NCI-H1930 (cell line): ENCODE results near the gene FAM135A.
"Not testable (repeated sequence)": the region's sequence is repeated elsewhere in the genome, so short reads cannot be mapped to it uniquely, and the experiment has no call there.

ENCODE experiments used
- DNase-seq, 2 experiments: peaks; one replicate each; lab custom pipeline; 2025; lab: John Stamatoyannopoulos, UW

The FAM135A gene

DNA sequence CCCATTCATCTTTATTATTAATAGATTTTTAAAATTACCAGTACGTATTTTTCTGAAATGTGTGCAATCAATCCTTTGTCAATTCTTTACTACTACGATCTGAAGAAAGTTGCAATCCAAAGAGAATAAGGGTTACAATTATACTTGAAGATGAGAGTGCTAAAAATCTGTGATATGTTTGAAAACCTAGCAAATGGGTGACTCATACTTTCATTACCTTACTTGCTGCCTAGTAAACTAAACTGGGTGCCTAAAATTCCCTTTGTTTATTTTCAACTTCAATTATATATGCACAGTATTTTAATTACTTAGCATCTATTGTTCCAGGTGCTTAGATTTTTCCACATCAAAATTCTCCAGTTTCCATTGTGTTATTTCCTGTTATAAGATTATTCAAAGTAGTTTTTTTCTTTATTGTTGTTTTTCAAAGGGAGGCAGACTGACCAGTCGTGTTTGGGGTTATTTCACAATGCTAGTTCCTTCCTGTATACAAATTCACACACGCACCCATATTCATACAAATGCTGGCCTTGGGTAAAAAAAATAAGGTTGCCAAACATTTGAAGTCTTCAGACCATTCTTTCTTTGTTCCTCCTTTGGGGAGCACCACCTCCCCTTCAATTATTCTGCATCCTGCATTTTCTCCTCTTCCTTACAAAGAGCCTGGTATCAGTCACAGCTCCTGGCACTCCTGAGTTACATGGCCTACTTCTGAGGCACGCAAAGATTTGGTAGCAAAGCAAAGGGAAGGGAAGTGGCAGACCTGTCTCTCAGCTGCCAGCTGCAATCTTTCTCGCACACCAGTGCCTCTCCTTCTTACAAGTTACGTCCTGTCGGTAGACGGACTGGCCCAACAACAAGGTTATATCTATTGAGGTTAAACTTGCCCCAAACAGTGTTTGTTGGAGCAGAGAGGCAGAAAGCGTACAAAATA, 16.2 kb upstream of the FAM135A start:
- no peak for DNase-seq

DNA sequence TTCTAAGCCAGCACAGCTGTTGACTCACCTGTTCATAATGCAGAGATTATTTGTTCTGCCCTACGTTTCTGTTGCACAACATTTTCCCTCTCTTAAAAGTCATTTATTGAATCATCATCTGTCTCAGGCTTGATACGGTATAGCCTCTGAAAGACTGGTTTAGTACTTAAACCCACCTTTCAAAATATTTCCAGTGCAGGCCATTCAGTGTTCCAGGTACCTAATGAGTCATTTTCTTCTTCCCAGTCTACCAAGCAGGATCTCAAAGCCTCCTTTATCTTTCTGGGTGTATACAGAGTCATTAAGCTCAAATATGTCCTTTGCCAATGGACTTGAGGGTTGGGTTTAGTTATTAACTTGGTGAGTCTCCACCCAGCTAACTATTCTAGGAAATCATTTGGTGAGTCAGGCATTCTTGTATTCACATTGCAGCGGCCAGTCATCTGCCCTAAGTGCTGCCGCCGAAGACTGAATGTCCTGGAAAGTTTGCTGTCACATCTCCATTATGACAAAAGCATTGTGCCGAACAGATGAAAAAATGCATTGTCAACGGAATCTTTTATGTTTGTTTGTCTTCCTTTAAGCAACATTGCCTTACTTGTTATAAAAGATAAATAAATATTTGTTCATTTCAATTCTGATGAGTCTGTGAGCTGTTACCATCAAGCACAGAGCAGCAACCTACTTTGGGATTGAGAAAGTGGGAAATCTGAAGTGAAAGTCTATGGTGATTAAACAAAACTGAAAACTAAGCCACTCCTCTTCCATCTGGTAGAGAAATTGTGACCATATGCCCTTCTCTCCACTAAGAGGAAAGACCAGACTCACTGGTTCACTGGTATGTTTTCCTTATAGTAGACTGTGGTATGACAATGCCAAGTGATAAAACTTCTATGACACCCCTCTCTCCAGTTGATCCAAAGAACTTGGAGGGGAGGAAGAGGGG, 14.3 kb upstream of the FAM135A start:
- DNase-seq = peak; percentile 73 to 79

DNA sequence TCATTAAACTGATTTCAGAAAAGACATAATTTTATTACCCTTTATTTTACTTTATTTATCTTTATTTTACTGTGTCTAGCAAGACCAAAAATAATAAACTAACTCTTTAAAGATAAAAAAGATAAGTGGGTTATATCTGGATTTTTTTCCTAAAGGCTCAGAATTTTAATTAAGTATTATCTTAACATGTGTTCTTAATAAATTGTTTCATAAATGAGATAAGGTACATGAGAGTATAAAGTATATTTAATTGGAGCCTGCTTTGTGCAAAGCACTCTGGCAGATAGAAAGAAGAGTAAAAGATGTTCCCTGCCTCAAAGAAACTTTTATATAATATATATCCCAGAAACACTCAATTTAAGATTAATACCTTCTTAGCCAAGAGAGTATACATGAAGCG, 8.7 kb upstream of the FAM135A start:
- no peak for DNase-seq

DNA sequence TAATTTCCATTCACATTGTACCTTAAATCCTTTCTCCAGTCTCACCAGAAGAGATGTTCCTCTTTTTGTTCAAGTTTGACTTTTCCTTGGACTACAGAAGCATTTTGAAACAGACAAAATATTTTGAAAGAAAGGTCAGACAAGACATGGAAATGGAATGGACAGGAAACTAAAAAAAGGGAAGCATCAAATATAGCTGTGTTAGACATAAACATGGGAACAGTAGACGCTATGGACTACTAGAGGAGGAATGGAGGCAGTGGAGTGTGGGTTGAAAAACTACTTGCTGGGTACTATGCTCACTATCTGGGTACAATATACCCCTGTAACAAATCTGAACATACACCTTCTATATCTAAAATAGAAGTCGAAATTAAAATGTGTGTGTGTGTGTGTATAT, 4.1 kb upstream of the FAM135A start:
- DNase-seq = no peak

DNA sequence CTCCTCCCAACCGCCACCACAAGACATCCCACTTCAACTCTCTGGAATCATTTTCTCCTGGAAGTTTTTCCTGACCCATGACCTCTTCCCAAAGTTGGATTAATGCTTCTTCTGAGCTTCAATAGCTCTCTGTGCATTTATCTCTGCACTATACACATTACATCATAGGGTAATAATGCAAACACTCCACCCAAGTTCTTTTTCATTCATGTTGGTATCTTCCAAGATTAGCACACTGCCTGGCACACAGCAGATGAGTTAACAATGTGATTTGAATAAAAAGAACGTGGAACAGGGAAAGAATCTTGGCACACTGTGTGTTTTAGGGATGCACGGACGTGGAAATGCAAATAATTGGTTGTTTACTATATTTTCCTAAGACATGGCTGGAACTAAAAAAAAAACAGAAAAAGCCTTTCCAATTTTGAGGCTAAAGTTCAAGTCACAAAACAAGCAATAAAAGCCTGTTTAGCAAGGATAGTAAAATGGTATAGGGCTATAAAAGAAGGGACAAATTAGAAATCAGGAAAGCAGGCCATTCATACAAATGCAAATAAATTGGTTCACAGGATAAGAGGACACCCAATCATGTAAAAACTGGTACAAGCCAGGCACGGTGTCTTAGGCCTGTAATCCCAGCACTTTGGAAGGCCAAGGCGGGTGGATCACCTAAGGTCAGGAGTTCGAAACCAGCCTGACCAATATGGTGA, 1.6 kb upstream of the FAM135A start:
- no peak for DNase-seq

DNA sequence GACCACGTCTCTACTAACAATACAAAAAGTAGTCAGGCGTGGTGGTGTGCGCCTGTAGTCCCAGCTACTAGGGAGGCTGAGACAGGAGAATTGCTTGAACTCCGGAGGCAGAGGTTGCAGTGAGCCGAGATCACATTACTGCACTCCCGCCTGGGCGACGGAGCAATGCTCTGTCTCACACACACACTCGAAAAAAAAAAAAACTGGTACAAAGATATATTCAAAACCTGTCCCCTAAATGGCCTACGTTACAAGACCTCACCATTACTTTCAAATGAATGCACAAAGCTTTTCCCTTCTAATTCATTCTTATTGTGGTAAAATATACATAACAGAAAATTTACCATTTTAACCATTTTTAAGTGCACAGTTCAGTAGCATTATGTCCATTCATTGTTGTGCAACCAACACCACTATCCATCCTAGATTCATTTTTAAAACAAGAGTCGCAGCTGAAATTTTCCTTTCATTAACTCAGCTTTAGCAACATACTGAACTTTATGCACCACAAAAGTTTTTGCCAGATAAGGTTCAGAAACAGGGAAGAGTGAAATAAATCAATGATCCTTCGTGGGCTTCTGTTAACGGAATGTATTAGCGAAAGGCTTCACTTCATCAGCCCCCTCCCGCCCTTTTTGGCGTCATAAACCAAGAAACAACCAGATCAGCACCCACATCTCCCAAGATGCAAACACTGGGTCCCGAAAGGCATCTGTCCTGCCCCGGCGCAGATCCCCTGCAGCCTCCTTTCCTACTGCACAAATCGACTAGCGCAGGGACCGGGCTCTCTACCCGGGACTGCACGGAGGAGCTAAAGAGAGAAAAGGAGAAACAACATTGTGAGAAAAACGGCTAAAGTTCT, 825 bp upstream of the FAM135A start:
- DNase-seq = no peak

DNA sequence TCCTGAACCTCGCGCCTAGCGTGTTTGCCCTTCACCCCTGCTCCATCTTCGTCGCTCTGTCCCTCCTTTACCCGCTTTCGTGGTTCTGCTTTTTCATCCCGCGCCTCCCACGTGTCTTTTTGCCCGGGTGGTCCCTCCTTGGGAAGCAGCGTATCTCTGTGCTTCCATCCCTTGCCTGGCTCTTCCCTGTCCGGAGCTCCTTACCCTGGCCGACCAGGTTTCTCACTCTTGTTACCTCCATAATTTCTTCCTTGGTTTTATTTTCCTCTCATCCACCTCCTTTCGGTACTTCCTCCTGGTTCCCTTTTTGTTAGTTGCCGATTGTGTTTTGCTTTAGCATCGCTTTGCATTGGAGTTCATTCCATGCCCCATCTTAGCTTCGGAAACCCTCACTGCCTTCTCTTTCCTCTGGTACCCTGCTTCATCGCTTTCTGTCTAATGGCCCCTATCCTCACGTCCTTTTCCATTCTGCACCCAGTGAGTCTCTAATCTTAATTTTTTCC, 735 bp downstream of the FAM135A start:
- no peak for DNase-seq

DNA sequence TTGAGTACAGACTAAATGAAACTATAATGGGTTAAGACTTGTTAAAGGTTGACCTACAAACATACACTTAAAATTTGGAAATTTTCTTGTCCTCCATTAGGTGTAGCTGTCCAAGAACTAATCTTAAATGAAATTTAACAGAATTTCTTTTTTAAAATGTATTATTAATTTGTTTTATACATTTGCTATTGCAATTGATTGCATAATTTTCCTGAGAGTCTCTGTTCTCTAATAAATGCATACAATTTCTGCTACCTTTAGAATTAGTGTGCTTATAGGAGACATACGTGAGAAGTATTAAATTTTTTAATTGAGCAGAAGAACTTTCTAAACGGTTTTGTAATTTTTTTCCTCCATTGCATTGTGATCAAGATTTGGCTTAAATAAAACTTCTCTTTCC, 1.5 kb downstream of the FAM135A start:
- DNase-seq = no peak

DNA sequence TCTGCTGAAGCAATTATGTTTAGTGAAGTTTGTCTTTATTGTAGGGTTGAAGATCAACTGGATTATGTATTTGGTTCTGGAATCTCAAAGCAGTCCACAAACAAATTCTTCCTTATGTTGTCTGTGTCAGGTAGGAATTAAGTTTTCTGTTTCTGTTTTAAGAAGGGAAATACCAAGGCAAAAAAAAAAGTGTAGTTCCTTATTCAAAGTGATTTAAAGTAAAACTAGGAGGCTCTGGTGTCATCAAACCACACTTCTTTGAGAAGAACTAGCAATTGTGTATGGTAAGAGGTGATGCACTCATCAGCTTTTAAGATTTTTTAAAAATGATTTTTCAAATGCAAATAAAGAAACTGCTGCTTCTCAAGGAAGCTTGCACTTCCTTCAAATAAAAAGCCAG, 1.9 kb downstream of the FAM135A start:
- DNase-seq = no peak

DNA sequence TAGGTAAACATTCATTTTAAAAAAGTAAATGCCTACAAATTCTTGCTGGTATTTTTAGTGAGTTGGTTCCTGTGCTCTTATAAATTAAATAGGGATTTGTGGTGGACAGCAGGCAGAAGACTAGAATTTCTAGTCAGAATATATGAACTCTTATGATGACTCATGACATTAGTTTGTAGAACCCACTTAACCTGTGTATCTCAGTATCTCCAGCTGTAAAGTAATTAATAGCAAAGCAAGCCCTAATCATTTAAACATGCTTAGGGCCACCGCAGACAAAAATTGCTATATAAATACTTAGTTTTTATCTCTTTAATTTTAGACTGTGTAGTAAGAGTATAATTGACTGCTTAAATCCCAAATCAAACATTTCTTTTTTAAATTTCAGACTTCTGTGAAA, 2.4 kb downstream of the FAM135A start:
- DNase-seq = no peak

DNA sequence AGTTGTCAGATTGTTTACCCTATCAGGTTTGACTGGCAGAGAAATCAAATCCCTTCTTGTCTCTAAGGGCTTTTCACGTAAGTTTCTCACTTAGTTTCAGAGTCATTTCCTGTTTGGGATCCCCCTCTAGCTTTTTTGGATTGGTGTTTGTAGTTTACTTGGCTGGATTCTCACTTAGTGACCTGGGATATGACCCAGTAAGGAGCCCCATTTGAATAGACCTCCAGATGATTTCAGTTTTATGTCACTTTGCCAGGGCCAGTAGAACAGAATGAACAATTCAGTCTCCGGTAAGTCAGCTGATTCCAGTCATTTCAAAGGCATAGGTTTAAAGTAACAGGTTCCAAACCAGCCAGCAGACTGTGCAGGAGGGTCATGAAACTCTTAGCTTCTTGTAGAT, 8.2 kb downstream of the FAM135A start:
- no peak for DNase-seq

DNA sequence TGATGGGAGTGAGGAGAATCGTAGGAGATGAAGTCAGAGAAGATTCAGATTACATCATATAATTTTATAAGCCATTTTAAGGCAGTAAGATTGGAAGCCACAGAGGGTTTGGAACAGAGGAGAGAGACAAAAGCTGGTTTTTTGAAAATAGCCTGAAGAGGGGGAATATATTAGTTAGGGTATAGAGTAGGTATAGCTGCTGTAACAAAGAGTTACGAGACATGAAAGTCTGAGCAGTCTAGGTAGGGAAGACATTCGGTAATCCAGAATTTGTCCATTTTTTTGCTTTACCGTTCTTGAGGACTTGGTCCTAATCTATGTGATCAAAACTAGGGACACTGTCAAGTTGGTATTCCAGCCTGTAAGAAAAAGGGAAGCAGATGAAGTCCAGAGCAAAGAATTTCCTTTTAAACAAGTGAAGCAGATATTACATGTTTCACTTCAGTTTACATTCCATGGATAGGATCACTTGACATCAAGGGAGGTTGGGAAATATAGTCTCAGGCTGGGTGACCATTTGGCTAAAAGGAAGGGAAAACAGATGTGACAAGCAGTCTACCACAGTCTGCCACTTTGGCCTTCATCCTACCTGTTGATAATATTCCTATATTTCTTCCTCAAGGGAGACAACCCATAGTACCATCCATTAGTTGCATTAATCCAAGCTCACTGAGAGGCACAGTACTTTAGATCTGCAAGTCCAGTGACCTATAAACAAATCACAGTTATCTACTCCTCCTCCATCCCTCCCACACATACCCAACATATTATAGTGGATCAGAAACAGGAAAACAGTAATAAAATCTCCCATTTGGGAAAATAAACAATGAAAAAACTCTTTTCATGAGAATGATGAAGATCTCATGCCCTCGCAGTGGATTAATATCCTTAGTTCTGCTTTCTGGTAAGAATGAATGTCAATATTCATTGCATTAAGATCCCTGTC, 10.2 kb downstream of the FAM135A start:
- no peak for DNase-seq

DNA sequence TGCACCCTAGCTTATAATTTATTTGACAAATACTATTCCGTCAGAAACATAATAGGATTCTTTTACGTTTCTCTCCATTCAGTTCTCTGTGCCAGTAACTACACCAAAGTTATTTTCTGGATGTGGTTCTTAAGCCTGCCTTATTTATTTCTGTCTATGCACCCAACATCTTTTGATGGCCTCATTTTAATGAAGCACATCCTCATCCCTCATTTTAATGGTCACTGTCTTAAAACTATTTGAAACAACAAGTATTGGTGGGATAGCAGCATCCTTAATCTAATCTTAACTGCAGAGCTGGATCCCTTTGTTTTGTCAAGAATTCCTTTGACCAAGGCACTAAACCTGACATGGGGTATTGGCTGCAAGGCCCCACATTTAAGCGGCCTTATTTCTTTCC, 11.0 kb downstream of the FAM135A start:
- DNase-seq = no peak

DNA sequence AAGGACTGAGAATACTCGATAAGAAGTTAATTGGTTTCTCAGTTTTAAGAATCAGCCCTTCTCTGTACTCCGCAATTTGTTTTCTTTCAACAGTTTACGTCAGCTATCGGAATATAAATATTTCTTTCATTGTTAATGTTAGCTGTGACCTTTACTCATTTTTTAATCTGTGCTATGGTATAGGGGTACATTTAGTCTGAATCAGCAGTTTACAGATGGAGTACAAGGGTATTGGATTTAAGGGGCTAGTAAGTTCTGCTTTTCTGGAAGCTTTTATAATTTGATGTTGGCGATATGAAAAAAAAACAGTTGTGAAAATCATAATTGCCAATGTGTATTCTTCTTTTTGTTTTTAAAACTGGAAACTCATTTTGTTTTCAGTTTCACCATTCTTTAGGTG, 23.0 kb downstream of the FAM135A start:
- no peak for DNase-seq

DNA sequence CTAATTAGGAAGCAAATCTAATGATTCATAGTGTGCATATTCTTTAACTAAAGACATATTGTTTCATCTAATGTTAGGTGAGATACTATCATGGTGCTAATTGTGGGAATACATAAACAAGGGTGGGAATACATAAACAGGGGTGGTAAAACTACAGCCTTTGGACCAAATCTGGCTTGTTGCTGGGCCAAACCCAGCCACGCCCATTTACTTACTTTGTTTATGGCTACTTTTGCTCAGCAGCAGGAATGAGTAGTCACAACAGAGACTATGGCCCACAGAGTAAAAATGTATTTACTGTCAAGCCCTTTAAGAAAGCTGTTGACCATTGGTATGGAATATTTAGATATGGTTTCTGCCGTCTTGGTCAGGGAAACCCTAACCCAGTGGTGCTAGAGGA, 31.7 kb downstream of the FAM135A start:
- no peak for DNase-seq

DNA sequence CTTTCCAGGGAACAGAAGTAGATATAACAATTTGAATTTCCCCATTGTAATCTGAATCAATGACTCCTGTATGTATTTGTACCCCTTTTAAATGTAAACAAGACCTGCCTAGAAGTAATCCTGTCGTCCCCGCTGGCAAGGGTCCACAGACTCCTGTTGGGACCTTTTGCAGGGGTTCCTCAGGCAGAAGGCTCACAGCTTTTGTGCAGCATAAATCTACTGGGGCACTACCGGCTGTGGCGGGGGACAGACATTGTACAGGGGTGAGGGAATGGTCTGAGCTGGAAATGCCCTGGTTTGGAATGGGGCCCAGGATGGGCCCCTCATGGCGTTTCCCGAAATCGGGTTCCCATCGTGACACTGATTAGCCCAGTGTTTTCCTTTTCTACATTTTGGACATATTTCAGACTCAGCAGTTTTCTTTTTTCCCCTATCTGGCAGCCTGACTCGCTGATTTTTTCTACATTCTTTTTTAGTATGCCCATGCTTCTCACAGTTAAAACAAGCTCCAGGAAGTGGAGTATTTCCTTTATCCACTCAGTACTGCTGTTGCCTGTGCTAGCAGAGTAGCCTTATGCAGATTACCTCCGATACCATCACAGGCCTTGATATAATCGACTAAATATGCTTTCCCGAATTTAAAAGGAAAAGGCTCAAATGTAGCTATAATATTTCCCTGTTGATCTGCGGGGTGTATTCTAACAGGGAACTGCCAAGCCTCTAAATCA, 34.2 kb downstream of the FAM135A start:
- not testable (repeated sequence) for DNase-seq

DNA sequence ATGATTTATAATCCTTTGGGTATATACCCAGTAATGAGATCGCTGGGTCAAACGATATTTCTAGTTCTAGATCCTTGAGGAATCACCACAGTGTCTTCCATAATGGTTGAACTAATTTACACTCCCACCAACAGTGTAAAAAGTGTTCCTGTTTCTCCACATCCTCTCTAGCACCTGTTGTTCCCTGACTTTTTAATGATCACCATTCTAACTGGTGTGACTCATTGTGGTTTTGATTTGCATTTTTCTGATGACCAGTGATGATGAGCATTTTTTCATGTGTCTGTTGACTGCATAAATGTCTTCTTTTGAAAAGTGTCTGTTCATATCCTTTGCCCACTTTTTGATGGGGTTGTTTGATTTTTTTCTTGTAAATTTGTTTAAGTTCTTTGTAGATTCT, 40.6 kb downstream of the FAM135A start:
- DNase-seq = not testable (repeated sequence)

DNA sequence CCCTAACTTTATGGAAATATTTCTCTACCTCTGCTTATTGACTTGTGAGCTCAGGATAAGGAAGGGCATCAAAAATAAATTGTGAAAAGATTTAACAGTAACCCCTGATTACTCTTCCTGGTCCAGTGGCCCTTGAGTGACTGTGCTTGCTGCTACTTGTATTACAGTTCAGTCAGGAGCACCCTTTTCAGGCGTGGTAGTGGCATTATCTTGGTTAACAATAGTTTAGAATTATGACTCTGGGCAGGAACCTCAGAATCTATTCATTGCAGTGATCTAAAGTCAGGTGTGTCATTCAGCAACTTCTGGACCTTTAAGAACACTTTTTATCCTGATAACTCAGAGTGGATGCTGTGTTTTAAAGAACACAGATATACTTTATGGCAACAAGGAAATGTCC, 43.4 kb downstream of the FAM135A start:
- DNase-seq = no peak

DNA sequence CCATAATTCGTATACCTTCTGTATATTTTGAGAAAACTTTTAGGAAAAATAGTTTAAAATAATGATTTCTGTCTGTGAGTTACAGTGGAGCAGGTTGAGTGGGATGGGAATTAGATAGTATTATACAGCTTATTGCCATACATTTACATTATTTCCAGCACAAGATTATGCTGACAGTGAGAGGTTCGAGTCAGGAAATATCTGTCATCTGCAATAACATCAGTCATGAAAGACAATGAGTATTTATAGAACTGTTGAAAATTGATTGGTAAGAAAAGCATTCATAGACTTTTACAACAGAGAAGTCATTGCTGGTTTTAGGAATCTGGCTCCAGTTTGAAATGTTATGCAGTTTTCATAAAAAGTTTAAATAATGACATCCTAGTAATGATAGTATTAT, 45.9 kb downstream of the FAM135A start:
- no peak for DNase-seq
